ENCODE data around the gene ZNF483. TPM values are rescaled to one million over a fixed set of nuclear protein-coding genes. Genes with fewer than 3 reads are reported as not detected.
"Not testable (repeated sequence)": the region's sequence is repeated elsewhere in the genome, so short reads cannot be mapped to it uniquely, and the experiment has no call there.

ZNF483 gene
- total RNA-seq: 47.3 TPM

DNA sequence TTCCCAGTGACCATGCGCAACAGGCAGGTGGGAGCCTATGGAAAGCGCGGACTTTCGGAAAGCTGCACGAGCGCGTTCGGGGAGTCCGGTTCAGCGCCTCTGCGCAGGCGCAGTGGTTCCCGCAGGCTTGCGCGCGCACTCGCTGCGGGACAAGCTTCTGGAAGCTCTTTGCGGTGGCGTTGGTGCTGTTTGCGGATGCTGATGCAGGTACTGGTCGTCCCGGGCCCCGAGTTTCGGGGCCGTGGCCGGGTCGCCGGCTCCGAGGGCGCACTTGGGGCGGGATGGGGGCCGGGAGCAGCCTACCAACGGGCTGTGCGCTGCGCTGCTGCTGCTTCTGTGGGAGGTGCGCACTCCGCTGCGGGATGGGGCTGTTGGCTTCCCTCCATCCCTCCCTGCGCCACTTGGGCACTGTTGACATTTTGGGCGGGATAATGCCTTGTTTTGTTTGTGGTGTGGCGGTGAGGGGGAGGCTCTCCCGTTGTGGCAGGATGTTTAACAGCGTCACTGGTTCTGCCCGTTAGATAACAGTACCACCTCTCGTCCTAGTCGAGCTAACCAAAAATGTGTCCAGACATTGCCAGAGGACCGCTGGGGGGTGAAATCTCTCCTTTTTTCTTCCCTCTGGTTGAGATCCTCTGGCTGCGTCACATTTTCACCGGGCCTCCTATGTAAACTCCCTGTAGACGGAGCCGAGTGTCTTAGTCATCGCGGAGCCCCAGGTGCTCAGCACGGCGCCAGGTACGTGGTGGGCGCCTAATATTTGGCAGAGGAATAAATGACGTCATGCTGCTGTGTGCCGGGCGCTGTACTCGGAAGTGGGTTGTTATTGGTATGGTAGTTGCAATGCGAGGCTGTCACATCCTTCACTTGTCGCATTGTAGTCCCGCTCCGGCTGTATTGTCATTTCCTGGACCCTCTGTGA, at the start of gene ZNF483:
Gene ZNF483, plus strand, starts transcription at position 124 of the 922 bp plus-strand sequence. CDS start 2,217 bp downstream, outside the sequence.
- DNase-seq: peak; percentile 86

GRCh38 chr9:111475195-111475594, 49.8 kb upstream of the ZNF483 start:
- no peak for DNase-seq

GRCh38 chr9:111477677-111478076, 47.3 kb upstream of the ZNF483 start:
- no peak for DNase-seq

- no peak for DNase-seq
These were observed 42.9 kb upstream of the ZNF483 start for GRCh38 chr9:111481885-111482636.

DNA sequence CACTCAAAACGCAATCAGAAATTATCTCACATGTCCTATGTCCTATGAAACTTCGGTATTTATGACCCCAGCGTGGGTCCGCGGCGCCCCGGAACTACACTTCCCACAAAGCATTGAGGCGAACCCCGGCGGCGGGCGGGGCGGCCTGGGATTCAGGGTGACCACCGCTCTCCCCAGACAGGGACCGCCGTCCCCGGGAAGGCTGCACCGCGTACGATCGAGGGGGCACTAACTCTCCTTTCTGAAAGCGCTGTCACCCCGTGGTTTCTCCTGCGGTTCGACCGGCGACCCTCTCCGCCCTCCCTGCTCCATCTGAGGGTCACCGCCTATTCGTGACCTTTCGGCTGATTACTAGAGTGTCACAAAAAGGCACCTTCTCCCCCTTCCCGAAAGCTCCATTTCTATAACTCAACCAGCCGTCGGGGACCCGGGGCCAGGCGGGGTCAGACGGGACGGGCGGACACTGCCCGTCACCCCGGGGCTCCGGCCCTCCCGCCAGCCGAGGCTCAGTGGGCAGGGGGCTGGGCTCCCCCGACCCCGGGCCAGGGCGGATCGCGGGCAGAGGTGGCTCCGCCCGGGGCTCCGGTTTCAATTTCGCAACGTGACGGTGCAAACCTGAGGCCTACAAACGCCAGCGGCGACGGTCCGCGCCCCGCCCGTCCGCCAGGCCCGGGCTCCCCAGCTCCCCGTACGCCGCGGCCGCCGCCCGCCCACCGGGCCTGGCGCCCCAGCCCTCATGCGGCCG, 42.1 kb upstream of the ZNF483 start:
- DNase-seq: peak; percentile 43

GRCh38 chr9:111483439-111483857, 41.5 kb upstream of the ZNF483 start:
- DNase-seq: peak; percentile 57

DNA sequence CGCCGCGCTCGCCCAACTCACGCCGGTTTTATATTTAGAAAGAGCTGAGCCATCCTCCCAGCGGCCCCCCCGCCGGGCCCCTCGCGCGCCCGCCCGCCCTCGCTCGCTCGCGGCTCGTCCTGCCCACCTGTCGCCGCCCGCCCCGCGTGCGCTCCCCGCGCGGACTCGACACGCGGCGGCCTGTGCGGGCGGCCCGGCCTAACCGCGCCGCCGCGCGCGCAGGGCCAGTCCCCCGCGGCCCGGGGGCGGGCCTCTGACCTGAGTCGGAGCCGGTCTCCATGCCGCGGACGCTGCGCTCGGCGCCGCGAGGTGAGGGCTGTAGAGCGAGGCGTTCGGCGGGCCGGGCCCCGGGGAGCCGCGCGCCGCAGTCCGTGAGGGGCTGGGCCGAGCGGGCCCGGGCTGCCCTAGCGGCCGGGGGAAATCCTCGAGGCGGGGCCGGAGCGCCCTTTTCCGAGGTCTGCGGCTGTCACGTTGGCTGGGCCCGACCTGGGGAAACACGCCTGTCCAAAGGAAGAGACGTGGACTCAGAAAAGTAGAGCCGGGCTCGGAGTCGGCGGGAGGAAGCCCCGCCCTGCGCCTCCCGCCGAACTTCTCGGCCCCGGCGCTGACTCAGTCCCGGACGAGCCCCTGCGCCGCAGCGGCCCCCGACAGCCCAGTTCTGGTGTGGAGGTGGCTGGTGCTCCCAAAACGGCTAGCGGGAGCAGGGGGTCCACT, 41.0 kb upstream of the ZNF483 start, which contains the start of gene ECPAS:
Gene ECPAS, minus strand, starts transcription at position 526 of the 714 bp plus-strand sequence. CDS start 11,465 bp downstream, outside the sequence.
- peak; percentile 57 for DNase-seq

GRCh38 chr9:111484572-111484894, 40.4 kb upstream of the ZNF483 start:
- no peak for DNase-seq

GRCh38 chr9:111497196-111497595, 27.8 kb upstream of the ZNF483 start:
- not testable (repeated sequence) for DNase-seq

GRCh38 chr9:111501005-111501562, 23.9 kb upstream of the ZNF483 start:
- DNase-seq: no peak

- no peak for DNase-seq
These were observed 23.3 kb upstream of the ZNF483 start for GRCh38 chr9:111501648-111502047.

- no peak for DNase-seq
These were observed 22.5 kb upstream of the ZNF483 start for GRCh38 chr9:111502506-111502905.

DNA sequence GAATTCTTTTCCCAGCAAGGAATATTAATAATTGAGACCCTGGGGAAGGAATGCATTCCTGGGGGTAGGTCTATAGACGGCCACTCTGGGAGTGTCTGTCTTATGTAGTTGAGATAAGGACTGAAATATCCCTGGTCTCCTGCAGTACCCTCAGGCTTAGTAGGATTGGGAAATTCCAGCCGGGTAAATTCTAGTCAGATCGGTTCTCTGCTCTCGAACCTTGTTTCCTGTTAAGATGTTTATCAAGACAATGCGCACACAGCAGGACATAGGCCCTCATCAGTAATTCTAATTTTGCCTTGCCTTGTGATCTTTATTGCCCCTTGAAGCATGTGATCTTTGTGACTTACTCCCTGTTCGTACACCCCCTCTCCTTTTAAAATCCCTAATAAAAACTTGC, 13.4 kb upstream of the ZNF483 start:
- not testable (repeated sequence) for DNase-seq

GRCh38 chr9:111514967-111515366, 10.0 kb upstream of the ZNF483 start:
- DNase-seq: no peak

- no peak for DNase-seq
These were observed 8.9 kb upstream of the ZNF483 start for GRCh38 chr9:111516061-111516465.

DNA sequence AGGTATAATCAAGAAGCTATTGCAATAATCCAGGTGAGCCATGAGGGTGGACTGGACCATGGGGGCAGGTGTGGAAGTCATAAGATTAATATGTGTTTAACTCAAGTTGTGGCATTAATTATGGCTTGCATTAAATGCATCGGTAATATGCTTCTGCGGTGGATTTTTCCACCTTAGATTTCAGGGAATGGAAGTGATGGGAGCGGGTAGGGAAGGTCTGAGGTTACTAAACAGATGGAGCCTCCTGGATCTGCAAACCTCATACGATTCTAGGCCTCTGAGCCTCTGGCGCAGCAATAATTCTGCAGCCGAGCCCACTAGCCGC, 286 bp upstream of the ZNF483 start:
- no peak for DNase-seq

GRCh38 chr9:111527347-111527746, 2.4 kb downstream of the ZNF483 start:
- no peak for DNase-seq

- no peak for DNase-seq
These were observed 4.8 kb downstream of the ZNF483 start for GRCh38 chr9:111529787-111530186.

GRCh38 chr9:111531716-111532115, 6.7 kb downstream of the ZNF483 start:
- DNase-seq: no peak

- no peak for DNase-seq
These were observed 8.3 kb downstream of the ZNF483 start for GRCh38 chr9:111533099-111533790.
